ENCODE results near the gene AHI1.

DNA sequence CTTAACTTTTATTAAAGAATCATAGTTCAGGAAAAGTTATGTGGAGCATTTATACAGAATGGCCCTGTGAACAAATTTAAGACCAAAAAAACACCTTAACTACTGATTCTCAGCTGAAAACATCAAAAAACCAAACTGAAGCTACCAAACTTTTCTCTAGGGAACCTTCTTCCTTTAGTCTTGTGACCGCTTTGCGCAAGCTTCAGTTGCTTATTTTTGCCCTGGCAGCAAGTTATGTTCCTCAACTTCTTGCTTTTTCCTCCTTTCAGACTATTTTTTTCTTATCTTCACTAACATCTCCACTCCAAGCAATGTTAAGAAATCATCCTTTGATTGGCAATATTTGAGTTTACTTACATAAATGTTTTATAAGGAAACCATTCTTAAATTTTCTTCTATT lies 216.3 kb downstream of the AHI1 start:
- TF ChIP-seq POLR2A (IDR thresholded peaks at IDR 0.05) = no peak
- TF ChIP-seq CTCF (IDR thresholded peaks at IDR 0.05) = no peak
